Panc1 (cell line): Measurements from ENCODE around the gene KBTBD8. TPM values are rescaled to one million over a fixed set of nuclear protein-coding genes. Genes with fewer than 3 reads are reported as not detected.

Experiments used
- ATAC-seq: fragments of 200-7000 bp; cut with Tn5 transposase; 2 replicates; pipeline ENCODE4 v1.9.1; 2020; ENCODE audit warnings: mild to moderate bottlenecking, moderate library complexity
- BruUV-seq: library from RNA; stranded (reverse); fragments of 400-500 nt; replicated peaks from 2 replicates; lab custom pipeline; 2021; lab: Mats Ljungman, UMichigan
- CTCF ChIA-PET: fragments of 300-600 bp; sonication (Branson Sonifier 250); formaldehyde crosslinking; loops from one replicate; lab custom pipeline; 2022; ENCODE audit warnings: antibody characterized with exemption; lab: Charles Lee
- POLR2A ChIA-PET: fragments of 300-600 bp; sonication (Branson Sonifier 250); formaldehyde crosslinking; loops from one replicate; lab custom pipeline; 2022; ENCODE audit warnings: antibody characterized with exemption; lab: Charles Lee
- DNase-seq: peaks from one replicate; pipeline ENCODE4 v3.0.0-alpha.2; 2010; ENCODE audit warnings: low read depth, low spot score
- H3K27ac ChIP-seq: 2 replicates; pipeline ENCODE4 v1.5.1; 2011; ENCODE audit warnings: mild to moderate bottlenecking, low read length, inconsistent platforms
- H3K27me3 ChIP-seq: fragments of 200-500 bp; sonication (Bioruptor generic); 2 replicates; pipeline ENCODE4 v1.6.0; 2014; ENCODE audit warnings: low read length, inconsistent platforms; ENCODE audit not compliant: control insufficient read depth, insufficient read depth
- H3K36me3 ChIP-seq: fragments of 200-500 bp; sonication (Bioruptor generic); 2 replicates; pipeline ENCODE4 v1.5.1; 2014; ENCODE audit warnings: inconsistent platforms, mild to moderate bottlenecking, low read length, moderate library complexity; ENCODE audit not compliant: control insufficient read depth, insufficient read depth
- H3K4me1 ChIP-seq: 2 replicates; pipeline ENCODE4 v1.5.1; 2011; ENCODE audit warnings: inconsistent platforms, mild to moderate bottlenecking, low read length, moderate library complexity; ENCODE audit not compliant: control insufficient read depth, insufficient read depth
- H3K4me3 ChIP-seq, 2 experiments: 2 replicates each; pipeline ENCODE4 v1.5.1; 2011 to 2012; ENCODE audit warnings: low read depth in 2 of 2, low read length in 2 of 2, mild to moderate bottlenecking in 2 of 2, inconsistent platforms in 1 of 2, moderate library complexity in 1 of 2
- H3K9me3 ChIP-seq: fragments of 200-500 bp; sonication (Bioruptor generic); 2 replicates; pipeline ENCODE4 v1.5.1; 2014; ENCODE audit warnings: low read depth, mild to moderate bottlenecking, inconsistent platforms, low read length, moderate library complexity; ENCODE audit not compliant: control insufficient read depth, insufficient read depth
- CTCF ChIP-seq: fragments of 450-650 bp; IDR thresholded peaks from 2 replicates; pipeline ENCODE4 v1.5.1; 2017; ENCODE audit warnings: mild to moderate bottlenecking
- POLR2AphosphoS5 ChIP-seq: IDR thresholded peaks from 2 replicates; pipeline ENCODE4 v1.6.1; 2012; ENCODE audit warnings: mild to moderate bottlenecking, low read depth, low read length, moderate library complexity
- REST ChIP-seq, 2 experiments: IDR thresholded peaks; 2 replicates each; pipeline ENCODE4 v1.6.1; 2011 to 2012; ENCODE audit warnings: low read depth in 2 of 2, control low read depth in 1 of 2, low read length in 1 of 2, mild to moderate bottlenecking in 1 of 2, moderate library complexity in 1 of 2; ENCODE audit not compliant: insufficient read depth in 1 of 2
- SIN3A ChIP-seq: IDR thresholded peaks from 2 replicates; pipeline ENCODE4 v1.6.1; 2012; ENCODE audit warnings: low read depth, mild to moderate bottlenecking, low read length, moderate library complexity, borderline replicate concordance; ENCODE audit not compliant: insufficient read depth
- TCF7L2 ChIP-seq: IDR thresholded peaks from 2 replicates; pipeline ENCODE4 v1.6.1; 2011; ENCODE audit warnings: mild to moderate bottlenecking, low read depth, low read length, inconsistent platforms
- in situ Hi-C: cut with HindIII; loops from 2 replicates; pipeline ENCODE4 v1.10.0; 2016; ENCODE audit warnings: low sequenced_read_pairs, low pct_unique_long_range_greater_than_20kb
- intact Hi-C: fragments of 100-400 bp; cut with micrococcal nuclease; formaldehyde crosslinking; loops from one replicate; pipeline ENCODE4 v1.10.0; 2022; ENCODE audit not compliant: unreplicated experiment
- total RNA-seq: library from RNA; stranded (reverse); gene quantifications from one replicate; pipeline ENCODE4 v1.2.1, GENCODE V29; 2021; ENCODE audit not compliant: unreplicated experiment

KBTBD8 gene
- total RNA-seq, 1 experiment from 2014 or later, result 0.98 TPM

DNA sequence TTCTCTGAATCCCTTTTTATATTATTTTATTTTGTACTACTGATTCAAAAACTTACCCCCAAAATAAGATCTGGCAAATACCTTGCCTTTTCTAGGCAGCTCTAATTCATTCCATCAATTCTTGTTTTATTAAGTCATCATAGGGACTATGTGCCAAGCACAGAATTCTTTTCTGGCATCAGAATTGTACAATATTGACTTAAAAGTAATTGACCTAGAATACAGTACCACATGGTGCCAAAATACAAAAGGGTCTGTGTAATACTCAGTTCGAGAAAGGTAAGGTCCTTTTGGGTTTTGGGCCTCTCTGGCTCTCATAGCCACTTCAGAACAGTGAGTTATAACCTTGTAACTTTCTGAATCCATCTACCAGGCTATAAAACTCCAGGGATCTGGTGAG lies 46.2 kb downstream of the KBTBD8 start:
- Histone ChIP-seq H3K27ac (no peak overlapping the region), H3K4me3 (no peak overlapping the region), H3K27me3 (no peaks in the 10 kb centered on the region), H3K9me3 (no peaks in the 10 kb centered on the region), H3K36me3 (no peaks in the 10 kb centered on the region), H3K4me1 (no peaks in the 10 kb centered on the region)
- POLR2A ChIA-PET, result no interaction called here
- CTCF ChIA-PET, result no interaction called here
- ATAC-seq (no peak), DNase-seq (no peak)
- no TSS peak for BruUV-seq
- intact Hi-C loops (no loop called here), in situ Hi-C loops (no loop called here)
- TF ChIP-seq TCF7L2 (no peak), REST (IDR thresholded peaks at IDR 0.05; ENCODE audit: insufficient read depth in 1 of 2, low read depth in 2 of 2, low read length in 1 of 2) (no peak), SIN3A (no peak), CTCF (no peak), POLR2AphosphoS5 (no peak)

DNA sequence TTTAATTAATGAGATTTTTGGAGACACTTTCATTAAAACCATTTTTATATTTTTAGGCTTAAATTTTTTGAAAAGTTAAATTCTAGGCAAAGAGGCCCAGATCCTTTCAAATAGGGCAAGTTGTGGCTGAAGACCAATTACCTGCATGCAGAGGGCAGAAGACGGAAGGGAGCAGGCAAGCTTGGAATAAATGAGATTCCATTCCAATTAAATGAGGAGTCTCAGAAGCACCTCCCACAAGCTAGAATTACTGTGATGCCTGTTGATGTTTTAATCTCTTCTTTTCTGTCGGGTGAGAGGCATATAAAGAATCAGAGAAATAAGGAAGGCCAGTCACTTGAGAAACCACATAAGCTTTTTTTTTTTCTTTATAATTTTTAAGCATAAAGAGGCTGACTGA lies 46.8 kb downstream of the KBTBD8 start:
- POLR2A ChIA-PET, result no interaction called here
- intact Hi-C loops, result no loop called here
- TF ChIP-seq POLR2AphosphoS5 (no peak), REST (IDR thresholded peaks at IDR 0.05; ENCODE audit: insufficient read depth in 1 of 2, low read depth in 2 of 2, low read length in 1 of 2) (no peak), TCF7L2 (no peak), CTCF (no peak), SIN3A (no peak)
- ATAC-seq, result no peak
- Histone ChIP-seq H3K4me3 (no peak overlapping the region), H3K9me3 (no peaks in the 10 kb centered on the region), H3K36me3 (no peaks in the 10 kb centered on the region), H3K27me3 (no peaks in the 10 kb centered on the region), H3K27ac (no peak overlapping the region), H3K4me1 (no peaks in the 10 kb centered on the region)
- no peak for DNase-seq
- CTCF ChIA-PET, result interaction anchor here (0.6 kb wide), 1 partner anchor 19 kb away, joined by 3 read pairs; no protein-coding TSS in a partner anchor
- BruUV-seq, result no TSS peak
- in situ Hi-C loops, result no loop called here
